NCI-H146 (cell line): ENCODE results near the gene CELA2B.
"Not testable (repeated sequence)": the region's sequence is repeated elsewhere in the genome, so short reads cannot be mapped to it uniquely, and the experiment has no call there.

Experiments used
- DNase-seq: peaks from one replicate; lab custom pipeline; 2025; lab: John Stamatoyannopoulos, UW

The CELA2B gene

GRCh38 chr1:15501208-15502032 is 25.5 kb downstream of the CELA2B start:
- DNase-seq, result peak; percentile 57

GRCh38 chr1:15504436-15504835 is 28.5 kb downstream of the CELA2B start:
- no peak for DNase-seq

DNA sequence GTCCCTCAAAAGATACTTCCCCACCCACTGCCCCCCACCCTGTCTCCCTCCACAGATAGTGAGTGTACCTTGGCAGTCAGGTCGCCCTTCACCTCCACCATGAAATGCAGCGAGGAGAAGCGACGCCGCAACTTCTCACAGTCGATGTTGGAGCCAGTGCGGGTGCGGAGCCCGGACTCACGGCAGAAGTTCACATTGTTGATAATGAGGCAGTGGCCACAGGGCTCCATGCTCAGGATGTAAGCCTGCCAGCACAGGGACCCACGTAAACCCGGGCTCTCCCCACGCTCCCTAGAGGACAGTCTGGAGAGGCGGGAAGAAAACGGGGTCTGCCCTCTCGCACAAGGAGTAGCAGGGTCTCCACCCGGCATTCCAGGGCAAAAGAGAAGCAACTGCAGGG is 30.9 kb downstream of the CELA2B start:
- no peak for DNase-seq

- no peak for DNase-seq
Measured at GRCh38 chr1:15507278-15507677, 31.4 kb downstream of the CELA2B start.

GRCh38 chr1:15508700-15509487 is 33.0 kb downstream of the CELA2B start:
- peak; percentile 5 for DNase-seq

GRCh38 chr1:15509586-15509985 is 33.7 kb downstream of the CELA2B start:
- DNase-seq, result no peak

GRCh38 chr1:15510611-15511405 is 34.9 kb downstream of the CELA2B start:
- DNase-seq, result no peak

DNA sequence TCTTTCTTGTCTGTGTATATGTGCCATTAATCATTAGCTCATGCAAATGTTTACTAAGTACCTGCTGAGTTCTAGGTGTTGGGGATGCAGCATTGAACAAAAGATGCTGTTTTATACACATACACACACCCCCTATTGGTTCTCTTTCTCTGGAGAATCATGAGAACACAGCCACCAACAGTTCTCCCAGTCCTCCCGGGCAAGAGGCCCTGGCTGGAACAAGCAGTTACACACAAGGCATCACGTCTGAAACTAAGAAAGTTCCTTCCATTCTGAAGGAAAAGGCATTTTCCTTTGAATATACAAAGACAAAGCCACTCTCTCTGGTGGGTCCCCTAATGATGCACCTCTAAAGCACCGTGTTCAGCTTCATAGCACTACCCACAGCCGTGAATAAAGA is 37.3 kb downstream of the CELA2B start:
- no peak for DNase-seq

DNA sequence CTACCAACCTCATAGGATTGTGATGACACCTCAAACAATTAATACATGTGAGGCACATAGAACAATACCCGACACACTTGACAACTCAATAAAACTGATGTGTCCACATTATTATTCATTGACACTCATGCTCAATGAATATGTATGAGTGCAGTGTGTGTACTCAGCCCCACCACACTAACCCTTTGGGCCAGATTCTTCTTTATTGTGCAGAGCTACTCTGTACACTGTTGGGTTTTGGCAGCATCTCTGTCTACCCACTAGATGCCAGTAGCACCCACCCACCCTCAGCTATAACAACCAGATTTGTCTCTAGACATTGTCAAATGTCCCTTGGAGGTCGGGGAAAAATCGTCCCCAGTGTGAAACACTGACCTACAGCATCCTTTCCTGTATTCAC is 38.0 kb downstream of the CELA2B start:
- no peak for DNase-seq

DNA sequence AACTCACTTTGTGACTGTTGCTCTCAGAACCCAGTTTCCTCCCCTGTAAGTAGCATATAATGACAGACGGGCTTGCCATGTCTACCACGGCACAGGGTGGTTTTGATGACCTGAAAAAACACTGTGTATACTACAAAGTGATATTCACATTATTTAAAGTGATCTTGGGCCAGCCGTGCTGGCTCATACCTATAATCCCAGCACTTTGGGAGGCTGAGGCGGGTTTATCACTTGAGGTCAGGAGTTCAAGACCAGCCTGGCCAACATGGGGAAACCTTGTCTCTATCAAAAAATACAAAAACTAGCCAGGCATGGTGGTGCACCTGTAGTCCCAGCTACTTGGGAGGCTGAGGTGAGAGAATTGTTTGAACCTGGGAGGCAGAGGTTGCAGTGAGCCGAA is 38.7 kb downstream of the CELA2B start:
- DNase-seq, result not testable (repeated sequence)

DNA sequence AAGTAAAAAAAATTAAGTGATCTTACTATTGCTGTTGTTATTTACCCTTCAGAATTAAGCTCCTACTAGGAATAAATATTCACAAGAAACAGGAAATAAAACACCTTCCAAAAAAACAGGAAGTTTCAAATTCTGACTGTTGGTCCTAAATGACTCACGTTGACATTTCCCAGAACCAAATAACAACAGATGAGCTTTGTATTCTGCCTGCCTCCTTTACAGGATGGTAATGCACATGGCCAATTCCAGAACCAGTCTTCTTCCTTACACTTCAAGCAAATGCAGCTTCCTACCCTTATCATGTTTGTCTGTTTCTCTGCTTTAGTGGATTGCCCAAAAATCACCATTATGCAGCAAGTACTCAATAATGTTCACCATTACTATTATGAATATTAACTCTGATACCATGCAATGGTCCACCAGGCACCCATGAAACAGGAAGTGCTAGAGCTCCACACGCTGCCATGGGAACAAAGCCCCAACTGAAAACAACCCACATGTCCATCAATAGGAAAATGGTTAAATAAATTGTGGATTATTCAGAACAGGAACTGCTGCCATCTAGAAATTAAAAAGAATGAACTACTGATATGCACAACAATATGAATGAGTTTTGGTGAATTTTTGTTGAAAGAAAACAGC is 39.2 kb downstream of the CELA2B start:
- DNase-seq, result no peak

DNA sequence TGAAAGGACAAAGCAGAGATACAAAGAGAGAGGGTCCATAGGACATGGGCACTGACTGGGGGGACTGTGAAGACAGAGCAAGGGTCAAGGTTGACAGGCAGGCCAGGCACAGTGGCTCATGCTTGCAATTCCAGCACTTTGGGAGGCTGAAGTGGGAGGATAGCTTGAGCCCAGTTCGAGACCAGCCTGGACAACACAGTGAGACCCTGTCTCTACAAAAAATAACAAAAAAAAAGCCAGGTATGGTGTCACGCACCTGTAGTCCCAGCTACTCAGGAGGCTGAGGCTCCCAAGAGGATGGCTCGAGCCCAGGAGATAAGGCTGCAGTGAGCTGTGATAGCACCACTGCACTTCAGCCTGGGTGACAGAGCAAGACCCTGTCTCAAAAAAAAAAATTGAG is 43.7 kb downstream of the CELA2B start:
- no peak for DNase-seq

- DNase-seq, result not testable (repeated sequence)
Measured at GRCh38 chr1:15521206-15521906, 45.5 kb downstream of the CELA2B start.

DNA sequence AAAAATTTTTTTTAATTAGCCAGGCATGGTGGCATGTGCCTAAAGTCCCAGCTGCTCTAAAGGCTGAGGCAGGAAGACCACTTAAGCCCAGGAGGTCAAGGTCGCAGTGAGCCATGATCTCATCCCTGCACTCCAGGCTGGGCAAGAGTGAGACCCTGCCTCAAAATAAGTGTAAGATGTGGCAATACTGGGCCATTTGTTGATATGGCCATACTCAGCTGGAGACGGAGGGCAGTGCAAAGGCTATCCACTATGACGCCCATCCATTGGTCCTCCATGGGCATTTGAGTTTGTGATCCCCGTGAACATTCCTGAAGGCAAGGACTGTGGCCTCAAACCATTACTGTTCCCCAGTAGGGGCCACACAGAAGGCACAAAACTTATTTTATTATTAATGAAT is 46.6 kb downstream of the CELA2B start:
- no peak for DNase-seq

GRCh38 chr1:15523104-15524020 is 47.5 kb downstream of the CELA2B start:
- DNase-seq, result no peak

DNA sequence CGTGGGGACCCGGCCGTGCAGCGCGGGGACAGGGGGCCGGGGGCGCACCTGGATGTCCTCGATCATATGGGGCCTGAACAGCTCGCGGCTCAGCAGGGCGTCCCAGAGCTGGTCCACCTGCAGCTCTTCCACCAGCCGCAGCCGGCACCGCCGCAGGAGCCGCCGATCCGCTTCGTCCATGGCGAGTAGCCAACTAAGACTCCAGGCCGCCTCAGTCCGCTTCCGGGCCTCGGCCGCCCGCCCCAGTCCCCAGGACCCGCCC is 48.0 kb downstream of the CELA2B start, which contains the start of gene CASP9:
TSS of gene CASP9 (minus strand) at position 195 of the 262 bp plus-strand sequence. CDS start at position 180, 15 bp downstream.
- DNase-seq, result no peak

- peak; percentile 99 for DNase-seq
Measured at GRCh38 chr1:15524283-15525049, 48.6 kb downstream of the CELA2B start.

DNA sequence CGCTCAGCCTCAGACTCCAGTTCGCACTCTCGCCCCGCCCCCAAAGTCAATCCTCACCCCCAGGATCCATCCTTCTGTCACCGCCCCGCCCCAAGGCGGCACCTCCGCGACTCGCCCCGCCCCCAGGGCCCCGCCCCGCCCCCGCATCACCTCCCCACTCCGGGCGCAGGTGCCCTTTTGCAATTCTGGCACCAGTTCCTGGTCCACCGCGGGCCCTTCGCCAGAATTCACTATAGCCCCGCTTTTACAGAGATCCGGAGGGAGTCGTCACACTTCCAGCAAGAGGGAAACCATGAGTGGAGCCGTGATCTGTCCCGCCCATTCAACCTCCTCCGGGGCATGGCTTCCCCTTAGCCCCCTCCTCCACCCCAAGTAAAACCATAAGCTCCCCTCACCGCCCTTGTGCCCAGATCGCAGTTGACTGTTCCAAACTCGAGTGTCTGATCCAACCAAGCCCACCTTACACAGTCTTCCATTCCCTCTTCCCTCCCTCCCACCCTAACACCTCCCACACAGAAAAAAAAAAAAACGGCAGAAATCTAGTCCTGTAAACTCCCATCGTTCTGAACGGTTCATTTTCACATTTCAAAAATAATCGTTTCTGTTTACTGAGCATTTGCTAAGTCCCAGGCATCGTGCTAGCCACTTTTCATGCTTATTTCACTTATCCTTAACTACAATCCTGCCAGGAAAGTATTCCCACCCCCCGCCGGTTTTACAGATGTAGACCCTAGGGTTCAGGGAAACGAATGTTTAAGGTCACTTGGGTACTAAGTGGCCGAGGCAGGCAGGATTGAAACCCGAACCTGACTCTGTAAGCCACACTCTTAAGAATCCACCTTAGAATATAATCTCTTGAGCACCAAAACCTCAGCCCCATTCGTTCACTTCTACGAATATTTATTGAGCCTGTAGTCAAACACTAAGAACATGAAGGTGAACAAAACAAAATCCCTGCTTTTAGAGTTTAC is 49.4 kb downstream of the CELA2B start:
- no peak for DNase-seq
